Measurements from ENCODE around the gene NPHS1.

DNA sequence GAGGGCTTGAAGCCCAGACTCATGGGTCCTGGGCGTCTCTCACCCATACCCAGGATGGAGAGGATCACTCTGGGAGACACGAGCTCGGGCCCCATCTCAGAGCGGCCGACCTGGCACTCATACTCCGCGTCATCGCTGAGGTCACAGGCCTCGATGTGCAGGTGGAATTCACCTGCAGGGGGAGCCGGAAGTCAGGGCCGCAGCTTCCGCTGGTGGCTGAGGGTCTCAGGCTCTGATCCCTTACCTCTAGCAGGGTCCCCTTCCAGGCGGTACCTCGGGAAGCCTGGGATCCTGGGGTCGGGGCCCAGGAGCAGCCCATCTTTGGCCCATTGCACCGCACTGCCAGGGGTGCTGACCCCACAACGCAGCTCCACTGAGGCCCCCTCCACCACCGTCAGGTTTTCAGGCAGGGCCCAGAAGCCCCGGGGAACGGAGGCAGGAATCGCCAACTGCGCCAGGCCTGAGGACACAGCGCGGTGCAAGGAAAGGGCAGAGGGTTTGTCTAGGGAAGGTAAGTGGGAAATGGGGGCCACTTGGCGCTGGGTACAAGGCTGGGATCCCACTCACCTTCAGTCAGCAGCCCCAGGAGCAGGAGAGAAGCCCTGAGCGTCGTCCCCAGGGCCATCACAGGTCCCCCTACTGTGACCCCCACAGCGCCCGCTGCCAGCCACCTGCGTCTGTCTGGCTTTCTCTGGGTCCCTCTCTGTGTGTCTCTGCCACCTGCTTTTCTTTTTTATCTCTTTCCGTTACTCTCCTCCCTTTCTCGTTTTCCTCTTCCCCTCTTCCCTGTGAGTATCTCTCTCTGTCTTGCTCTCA is 883 bp downstream of the NPHS1 start:
- no peak for TF ChIP-seq POLR2A (IDR thresholded peaks at IDR 0.05)
- TF ChIP-seq, protein P1, sequence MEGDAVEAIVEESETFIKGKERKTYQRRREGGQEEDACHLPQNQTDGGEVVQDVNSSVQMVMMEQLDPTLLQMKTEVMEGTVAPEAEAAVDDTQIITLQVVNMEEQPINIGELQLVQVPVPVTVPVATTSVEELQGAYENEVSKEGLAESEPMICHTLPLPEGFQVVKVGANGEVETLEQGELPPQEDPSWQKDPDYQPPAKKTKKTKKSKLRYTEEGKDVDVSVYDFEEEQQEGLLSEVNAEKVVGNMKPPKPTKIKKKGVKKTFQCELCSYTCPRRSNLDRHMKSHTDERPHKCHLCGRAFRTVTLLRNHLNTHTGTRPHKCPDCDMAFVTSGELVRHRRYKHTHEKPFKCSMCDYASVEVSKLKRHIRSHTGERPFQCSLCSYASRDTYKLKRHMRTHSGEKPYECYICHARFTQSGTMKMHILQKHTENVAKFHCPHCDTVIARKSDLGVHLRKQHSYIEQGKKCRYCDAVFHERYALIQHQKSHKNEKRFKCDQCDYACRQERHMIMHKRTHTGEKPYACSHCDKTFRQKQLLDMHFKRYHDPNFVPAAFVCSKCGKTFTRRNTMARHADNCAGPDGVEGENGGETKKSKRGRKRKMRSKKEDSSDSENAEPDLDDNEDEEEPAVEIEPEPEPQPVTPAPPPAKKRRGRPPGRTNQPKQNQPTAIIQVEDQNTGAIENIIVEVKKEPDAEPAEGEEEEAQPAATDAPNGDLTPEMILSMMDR (IDR thresholded peaks at IDR 0.05): no peak
